GM13977 (cell line): ENCODE results near the gene EPG5.

Source experiments
- DNase-seq: peaks from one replicate; pipeline ENCODE4 v3.0.0; 2012; ENCODE audit warnings: low spot score
- in situ Hi-C: fragments of 300-500 bp; cut with MboI; formaldehyde crosslinking; loops from one replicate; pipeline ENCODE4 v1.12.0; 2022; ENCODE audit warnings: low sequenced_read_pairs, low pct_unique_long_range_greater_than_20kb, mixed read lengths, inconsistent platforms; ENCODE audit not compliant: unreplicated experiment
- TF ChIP-seq, protein P1 (sequence below): IDR thresholded peaks from 2 replicates; pipeline ENCODE4 v1.5.1; 2012; ENCODE audit warnings: mild to moderate bottlenecking, control low read depth; ENCODE audit not compliant: insufficient read depth; ENCODE audit errors: extremely low read depth, missing control alignments

The EPG5 gene

DNA sequence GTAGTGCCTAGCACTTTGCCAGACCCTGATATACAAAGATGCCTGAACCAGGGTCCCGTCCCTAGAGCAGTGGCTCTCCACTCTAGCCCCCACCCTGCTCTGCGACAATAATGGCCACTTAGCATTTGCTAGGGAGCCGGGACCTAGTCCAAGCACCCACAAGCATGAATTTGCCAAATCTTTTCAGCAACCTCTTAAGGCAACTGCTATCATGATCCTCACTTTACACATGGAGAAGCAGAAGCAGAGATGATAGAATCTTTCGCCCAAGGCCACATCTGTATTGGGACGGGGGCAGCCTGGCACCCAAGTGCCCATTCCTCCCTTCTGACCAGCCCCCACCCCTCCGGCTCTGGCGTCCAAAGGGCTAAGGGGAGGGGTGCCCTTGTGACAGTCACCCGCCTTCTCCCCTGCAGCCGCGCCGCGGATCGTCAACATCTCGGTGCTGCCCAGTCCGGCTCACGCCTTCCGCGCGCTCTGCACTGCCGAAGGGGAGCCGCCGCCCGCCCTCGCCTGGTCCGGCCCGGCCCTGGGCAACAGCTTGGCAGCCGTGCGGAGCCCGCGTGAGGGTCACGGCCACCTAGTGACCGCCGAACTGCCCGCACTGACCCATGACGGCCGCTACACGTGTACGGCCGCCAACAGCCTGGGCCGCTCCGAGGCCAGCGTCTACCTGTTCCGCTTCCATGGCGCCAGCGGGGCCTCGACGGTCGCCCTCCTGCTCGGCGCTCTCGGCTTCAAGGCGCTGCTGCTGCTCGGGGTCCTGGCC lies 128.6 kb downstream of the EPG5 start:
- TF ChIP-seq, protein P1, sequence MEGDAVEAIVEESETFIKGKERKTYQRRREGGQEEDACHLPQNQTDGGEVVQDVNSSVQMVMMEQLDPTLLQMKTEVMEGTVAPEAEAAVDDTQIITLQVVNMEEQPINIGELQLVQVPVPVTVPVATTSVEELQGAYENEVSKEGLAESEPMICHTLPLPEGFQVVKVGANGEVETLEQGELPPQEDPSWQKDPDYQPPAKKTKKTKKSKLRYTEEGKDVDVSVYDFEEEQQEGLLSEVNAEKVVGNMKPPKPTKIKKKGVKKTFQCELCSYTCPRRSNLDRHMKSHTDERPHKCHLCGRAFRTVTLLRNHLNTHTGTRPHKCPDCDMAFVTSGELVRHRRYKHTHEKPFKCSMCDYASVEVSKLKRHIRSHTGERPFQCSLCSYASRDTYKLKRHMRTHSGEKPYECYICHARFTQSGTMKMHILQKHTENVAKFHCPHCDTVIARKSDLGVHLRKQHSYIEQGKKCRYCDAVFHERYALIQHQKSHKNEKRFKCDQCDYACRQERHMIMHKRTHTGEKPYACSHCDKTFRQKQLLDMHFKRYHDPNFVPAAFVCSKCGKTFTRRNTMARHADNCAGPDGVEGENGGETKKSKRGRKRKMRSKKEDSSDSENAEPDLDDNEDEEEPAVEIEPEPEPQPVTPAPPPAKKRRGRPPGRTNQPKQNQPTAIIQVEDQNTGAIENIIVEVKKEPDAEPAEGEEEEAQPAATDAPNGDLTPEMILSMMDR = no peak
- DNase-seq = no peak
- in situ Hi-C loops = no loop called here

DNA sequence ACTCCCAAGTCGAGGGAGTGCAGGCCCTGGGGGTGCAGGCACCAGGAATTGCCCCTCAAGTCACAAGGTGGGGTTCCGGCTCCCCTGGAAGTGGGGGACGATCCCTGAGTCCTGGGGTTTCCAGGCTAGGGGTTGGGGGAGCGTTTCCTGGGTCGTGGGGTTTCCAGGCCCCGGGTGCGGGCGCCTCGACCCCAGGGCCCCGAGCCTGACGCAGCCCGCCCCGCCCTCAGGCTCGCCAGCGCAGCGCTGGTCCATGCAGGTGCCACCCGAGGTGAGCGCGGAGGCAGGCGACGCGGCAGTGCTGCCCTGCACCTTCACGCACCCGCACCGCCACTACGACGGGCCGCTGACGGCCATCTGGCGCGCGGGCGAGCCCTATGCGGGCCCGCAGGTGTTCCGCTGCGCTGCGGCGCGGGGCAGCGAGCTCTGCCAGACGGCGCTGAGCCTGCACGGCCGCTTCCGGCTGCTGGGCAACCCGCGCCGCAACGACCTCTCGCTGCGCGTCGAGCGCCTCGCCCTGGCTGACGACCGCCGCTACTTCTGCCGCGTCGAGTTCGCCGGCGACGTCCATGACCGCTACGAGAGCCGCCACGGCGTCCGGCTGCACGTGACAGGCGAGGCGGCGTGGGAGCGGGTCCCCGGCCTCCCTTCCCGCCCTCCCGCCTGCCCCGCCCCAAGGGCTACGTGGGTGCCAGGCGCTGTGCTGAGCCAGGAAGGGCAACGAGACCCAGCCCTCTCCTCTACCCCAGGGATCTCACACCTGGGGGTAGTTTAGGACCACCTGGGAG lies 129.7 kb downstream of the EPG5 start:
- in situ Hi-C loops = no loop called here
- no peak for DNase-seq
- TF ChIP-seq, protein P1 = peak; percentile 17

DNA sequence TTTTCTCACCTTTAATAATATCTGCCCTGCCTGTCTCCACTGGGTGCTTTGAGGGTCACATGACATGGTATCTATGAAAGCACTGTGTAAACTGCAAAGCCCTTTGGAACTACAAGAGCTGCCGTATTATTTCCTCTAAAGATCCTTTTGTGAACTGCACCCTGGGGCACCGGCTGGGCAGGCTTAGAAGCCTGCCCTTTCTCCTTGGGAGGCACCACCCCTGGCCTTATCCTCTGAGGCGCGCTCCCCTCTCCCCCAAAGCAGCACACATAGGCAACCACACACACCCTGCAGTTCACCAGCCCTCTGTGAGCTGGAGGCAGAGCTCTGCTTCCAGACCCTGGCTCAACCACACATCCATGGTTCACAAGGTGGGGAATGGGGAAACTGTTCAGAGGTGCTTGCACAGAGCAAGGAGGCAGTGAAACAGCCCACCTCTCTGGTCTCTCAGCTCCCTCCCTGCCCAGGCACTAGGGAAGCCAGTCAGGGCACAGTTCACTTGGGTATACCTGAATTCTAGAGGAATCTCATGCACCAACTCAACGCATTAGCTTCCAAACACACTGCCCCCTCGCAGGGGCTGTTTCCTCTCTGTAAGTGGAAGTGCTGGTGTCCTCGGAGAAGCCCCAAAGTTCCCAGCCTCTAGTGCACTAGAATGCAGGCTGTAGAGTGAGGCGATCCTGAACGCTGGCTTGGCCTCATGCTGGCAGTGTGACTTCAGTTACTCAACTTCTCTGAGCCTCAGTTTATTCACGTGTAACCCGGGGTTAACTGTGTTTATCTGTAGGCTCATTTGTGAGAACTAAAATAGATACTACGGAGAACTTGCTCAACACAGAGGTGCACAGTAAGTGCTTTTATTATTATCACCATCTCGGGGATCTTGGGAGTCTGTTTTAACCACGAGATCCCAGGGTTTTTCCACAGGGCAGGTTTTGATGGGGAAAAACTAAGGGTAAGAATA lies 130.6 kb downstream of the EPG5 start:
- in situ Hi-C loops = no loop called here
- DNase-seq = no peak
- TF ChIP-seq, protein P1 = no peak

DNA sequence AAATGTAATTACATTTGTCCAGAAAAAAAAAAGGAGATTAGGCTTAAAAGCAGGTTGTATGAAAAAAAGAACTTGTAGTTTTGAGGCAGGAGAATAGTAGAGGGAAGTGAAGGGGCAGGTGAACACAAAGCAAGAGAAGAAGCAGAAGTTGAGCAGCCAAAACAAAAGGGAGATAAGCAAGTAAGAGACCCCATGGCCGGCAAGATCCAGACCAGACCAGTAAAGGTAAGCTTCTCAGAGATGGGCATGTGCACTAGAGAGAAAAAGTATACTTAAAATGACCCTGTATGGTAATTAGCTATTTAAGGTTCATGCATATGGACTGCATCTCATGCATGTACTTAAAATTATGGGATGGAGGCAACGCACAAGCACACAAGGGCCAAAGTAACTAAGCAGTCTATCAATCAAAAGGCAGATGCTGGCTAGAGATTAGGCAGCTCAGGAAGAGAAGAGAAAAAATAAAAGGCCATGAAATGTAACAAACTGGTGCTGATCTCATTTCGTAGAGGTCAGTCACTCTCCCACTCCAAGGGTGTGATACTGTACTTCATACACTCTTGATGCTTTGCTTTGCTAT lies 132.0 kb downstream of the EPG5 start:
- DNase-seq = no peak
- TF ChIP-seq, protein P1 = no peak
- in situ Hi-C loops = no loop called here

DNA sequence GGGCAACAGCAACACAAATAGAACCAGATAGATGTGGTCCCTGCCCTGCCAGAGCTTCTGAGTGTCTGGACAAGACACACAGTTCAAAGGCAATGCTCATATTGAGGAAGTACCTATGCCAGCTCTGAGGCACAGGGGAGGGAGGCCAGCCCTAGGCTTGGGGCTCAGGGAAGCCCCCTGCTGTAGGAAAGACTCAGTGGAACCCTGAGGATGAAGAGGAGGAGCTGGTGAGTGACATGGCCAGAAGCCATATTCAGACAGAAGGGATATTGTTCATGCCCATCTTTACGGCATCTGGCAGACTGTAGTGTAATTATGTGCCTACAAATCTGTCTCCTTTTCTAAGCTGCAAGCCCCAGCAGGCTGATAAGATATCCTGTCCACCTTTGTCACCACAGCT lies 132.8 kb downstream of the EPG5 start:
- TF ChIP-seq, protein P1 = no peak
- in situ Hi-C loops = no loop called here
- no peak for DNase-seq

DNA sequence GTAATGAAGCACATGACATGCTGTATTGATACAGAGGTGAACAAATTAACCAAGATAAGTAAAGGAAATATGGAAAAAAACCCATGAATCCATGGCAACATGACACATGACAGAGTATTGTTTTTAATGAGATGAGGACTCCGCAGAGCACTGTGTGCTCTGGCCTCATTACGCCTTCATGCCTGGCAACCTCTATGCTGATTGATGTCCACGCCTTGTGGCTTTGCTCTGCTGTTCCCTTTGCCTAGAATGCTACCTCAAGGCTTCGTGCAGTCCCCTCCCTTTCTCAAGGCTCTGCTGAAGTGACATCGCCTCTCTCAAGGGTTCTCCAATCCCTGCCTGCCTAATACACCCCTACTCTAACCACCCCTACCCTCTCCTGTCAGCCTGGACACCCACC lies 133.3 kb downstream of the EPG5 start:
- DNase-seq = no peak
- in situ Hi-C loops = no loop called here
- TF ChIP-seq, protein P1 = no peak
